ENCODE data around the gene RBM20.

RBM20 gene

GRCh38 chr10:110770243-110770642 lies 126.1 kb downstream of the RBM20 start:
- DNase-seq, result no peak

- DNase-seq, result no peak
These were observed 127.3 kb downstream of the RBM20 start for GRCh38 chr10:110771486-110771885.

GRCh38 chr10:110771991-110772390 lies 127.9 kb downstream of the RBM20 start:
- no peak for DNase-seq

GRCh38 chr10:110772454-110773025 lies 128.4 kb downstream of the RBM20 start:
- DNase-seq, result no peak

- DNase-seq, result no peak
These were observed 129.5 kb downstream of the RBM20 start for GRCh38 chr10:110773693-110774068.

- DNase-seq, result no peak
These were observed 130.2 kb downstream of the RBM20 start for GRCh38 chr10:110774069-110775019.

- no peak for DNase-seq
These were observed 130.9 kb downstream of the RBM20 start for GRCh38 chr10:110775020-110775375.

GRCh38 chr10:110775406-110775805 lies 131.3 kb downstream of the RBM20 start:
- DNase-seq, result no peak

GRCh38 chr10:110777017-110777416 lies 132.9 kb downstream of the RBM20 start:
- DNase-seq, result no peak

GRCh38 chr10:110777661-110778060 lies 133.5 kb downstream of the RBM20 start:
- no peak for DNase-seq

- DNase-seq, result no peak
These were observed 134.1 kb downstream of the RBM20 start for GRCh38 chr10:110778211-110778610.

GRCh38 chr10:110779489-110779888 lies 135.4 kb downstream of the RBM20 start:
- no peak for DNase-seq

GRCh38 chr10:110780704-110781103 lies 136.6 kb downstream of the RBM20 start:
- peak; percentile 48 for DNase-seq

- no peak for DNase-seq
These were observed 137.0 kb downstream of the RBM20 start for GRCh38 chr10:110781139-110781538.

- no peak for DNase-seq
These were observed 138.5 kb downstream of the RBM20 start for GRCh38 chr10:110782616-110783015.

- no peak for DNase-seq
These were observed 139.5 kb downstream of the RBM20 start for GRCh38 chr10:110783509-110784107.

GRCh38 chr10:110784198-110784597 lies 140.1 kb downstream of the RBM20 start:
- no peak for DNase-seq

GRCh38 chr10:110786172-110786571 lies 142.0 kb downstream of the RBM20 start:
- DNase-seq, result no peak

- DNase-seq, result no peak
These were observed 144.7 kb downstream of the RBM20 start for GRCh38 chr10:110788620-110789385.

- no peak for DNase-seq
These were observed 145.7 kb downstream of the RBM20 start for GRCh38 chr10:110789604-110790433.

- no peak for DNase-seq
These were observed 146.9 kb downstream of the RBM20 start for GRCh38 chr10:110790913-110791506.

GRCh38 chr10:110791541-110792073 lies 147.5 kb downstream of the RBM20 start:
- no peak for DNase-seq
